ENCODE data around the gene RNFT1. TPM values are rescaled to one million over a fixed set of nuclear protein-coding genes. Genes with fewer than 3 reads are reported as not detected.

The RNFT1 gene
- total RNA-seq, 1 experiment from 2014 or later: 43.6 TPM

Other genes starting within 250 kb of the RNFT1 start
- 7.4 and 12.7 TPM in 2 replicates for gene TUBD1, start 71.8 kb downstream of the RNFT1 start, total RNA-seq (2014; rRNA removed; shearing (Covaris generic))
- 26.9 and 32.3 TPM in 2 replicates for gene RPS6KB1, start 71.6 kb downstream of the RNFT1 start, total RNA-seq (2014; rRNA removed; shearing (Covaris generic))
- 33.9 and 64.5 TPM in 2 replicates for gene HEATR6, start 114.2 kb upstream of the RNFT1 start, total RNA-seq (2014; rRNA removed; shearing (Covaris generic))
- not detected in 2 replicates for gene CA4, start 185.2 kb upstream of the RNFT1 start, total RNA-seq (2014; rRNA removed; shearing (Covaris generic))

All from SJSA1 (cell line).